ENCODE results near the gene GRM5.

The GRM5 gene

DNA sequence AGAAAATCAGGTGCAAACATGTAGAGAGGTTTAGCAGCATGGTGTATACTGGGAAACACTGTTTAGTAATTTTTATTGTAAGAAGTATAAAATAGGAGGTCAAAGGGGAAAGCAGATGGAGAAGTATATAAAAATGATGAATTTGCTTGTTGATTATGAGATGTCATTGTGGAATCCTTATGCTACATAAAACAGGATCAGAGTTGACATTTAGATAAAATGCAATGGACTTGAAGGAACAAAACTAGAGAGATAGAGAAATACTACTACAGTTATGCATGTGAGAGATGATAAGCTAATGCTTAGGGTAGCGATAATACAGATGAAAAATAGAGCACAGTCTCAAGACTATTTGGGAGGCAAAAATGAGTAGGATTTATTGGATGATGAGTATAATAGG is 536.4 kb downstream of the GRM5 start:
- no peak for DNase-seq (ENCODE audit: low read depth)
- TF ChIP-seq, protein P1, sequence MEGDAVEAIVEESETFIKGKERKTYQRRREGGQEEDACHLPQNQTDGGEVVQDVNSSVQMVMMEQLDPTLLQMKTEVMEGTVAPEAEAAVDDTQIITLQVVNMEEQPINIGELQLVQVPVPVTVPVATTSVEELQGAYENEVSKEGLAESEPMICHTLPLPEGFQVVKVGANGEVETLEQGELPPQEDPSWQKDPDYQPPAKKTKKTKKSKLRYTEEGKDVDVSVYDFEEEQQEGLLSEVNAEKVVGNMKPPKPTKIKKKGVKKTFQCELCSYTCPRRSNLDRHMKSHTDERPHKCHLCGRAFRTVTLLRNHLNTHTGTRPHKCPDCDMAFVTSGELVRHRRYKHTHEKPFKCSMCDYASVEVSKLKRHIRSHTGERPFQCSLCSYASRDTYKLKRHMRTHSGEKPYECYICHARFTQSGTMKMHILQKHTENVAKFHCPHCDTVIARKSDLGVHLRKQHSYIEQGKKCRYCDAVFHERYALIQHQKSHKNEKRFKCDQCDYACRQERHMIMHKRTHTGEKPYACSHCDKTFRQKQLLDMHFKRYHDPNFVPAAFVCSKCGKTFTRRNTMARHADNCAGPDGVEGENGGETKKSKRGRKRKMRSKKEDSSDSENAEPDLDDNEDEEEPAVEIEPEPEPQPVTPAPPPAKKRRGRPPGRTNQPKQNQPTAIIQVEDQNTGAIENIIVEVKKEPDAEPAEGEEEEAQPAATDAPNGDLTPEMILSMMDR (IDR thresholded peaks at IDR 0.05; ENCODE audit: low read length, missing control alignments) = no peak
- H3K4me3 ChIP-seq (replicated peaks; ENCODE audit: low read depth, low read length) = no peak overlapping the region

DNA sequence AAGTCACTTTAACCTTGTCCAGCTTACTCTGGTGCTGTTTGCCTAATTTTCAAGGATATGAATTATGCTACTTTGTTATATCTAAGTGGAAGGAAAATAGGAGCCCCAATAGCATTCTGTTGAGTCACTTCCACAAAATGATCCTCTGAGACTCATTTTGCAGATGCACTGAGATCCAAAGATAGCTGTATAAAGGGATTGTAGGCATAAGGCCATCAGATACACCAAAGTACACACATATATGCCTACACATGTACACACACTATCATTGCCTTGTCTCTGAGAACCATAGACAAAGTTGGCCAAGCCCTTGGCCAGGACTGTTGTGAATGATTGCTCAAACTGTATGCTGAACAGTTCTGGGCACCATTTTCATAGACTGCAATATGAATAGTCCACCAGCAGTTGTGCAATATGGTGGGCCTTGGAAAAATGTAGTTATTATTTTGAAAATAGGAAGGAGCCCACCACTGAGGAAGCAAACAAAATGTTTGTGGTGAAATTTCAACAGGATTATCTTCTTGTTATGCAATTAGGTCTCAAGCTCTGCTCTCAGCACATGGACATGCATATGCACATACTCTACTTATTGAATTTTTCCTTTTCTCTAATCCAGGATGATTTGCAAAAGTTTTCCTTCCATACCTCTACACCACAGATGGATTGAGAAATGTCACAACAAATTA is 542.3 kb downstream of the GRM5 start:
- DNase-seq (ENCODE audit: low read depth) = peak; percentile 50
- TF ChIP-seq, protein P1 (IDR thresholded peaks at IDR 0.05; ENCODE audit: low read length, missing control alignments) = no peak
- H3K4me3 ChIP-seq (replicated peaks; ENCODE audit: low read depth, low read length) = no peak overlapping the region

DNA sequence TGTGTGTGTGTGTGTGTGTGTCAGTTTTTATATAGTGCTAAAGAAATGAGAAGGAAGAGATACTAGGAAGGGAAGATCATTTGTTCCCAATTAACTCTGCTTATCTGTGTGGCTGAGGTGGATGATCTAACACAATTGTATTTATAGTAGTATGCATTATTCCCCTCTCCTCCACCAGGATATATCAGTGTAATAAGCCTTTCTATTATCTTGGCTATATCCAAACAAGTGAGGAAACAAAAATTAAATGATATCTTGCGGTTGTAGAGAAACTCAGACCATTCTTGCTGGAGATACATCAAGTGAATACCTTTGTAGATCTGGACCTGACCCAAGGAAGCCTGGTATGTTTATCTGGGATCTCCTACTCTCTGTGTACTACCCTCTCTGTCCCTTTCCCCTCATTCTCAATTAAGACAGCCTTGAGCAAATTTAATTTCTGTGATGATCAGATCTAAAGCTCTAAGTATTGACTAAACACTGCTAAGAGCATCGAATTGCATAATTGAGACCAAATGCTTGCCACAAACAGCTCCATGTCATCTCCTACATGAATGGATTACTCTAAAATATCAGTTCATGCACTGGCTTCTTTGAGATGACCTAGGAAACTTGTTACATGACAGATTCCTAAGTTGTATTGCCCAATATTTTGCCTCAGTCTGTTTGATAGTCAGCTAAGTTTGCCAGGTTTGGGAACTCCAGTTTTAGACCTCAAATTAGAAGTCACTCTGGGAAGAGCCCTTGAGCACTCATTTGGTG is 543.0 kb downstream of the GRM5 start:
- H3K4me3 ChIP-seq (replicated peaks; ENCODE audit: low read depth, low read length) = no peak overlapping the region
- DNase-seq (ENCODE audit: low read depth) = no peak
- TF ChIP-seq, protein P1 (IDR thresholded peaks at IDR 0.05; ENCODE audit: low read length, missing control alignments) = no peak

DNA sequence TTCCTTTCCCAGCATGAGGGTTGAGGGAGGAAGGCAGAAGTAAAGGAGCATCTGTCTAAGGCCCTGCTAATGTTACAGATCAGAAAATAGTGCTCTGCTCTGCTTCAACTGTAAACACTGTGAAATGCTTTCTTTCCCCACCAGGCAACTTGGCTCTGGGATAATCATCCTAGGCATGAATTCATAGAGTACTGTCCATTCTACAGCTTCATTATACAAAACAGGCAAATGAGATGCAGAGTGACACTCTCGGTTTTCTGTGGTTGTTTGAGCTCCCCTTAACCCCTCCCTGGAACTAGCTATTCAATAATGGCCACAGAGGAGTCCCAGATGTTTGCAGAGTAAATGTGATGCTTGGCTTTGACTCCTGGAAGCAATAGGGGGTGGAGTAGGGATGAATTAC is 544.0 kb downstream of the GRM5 start:
- TF ChIP-seq, protein P1 (IDR thresholded peaks at IDR 0.05; ENCODE audit: low read length, missing control alignments) = no peak
- DNase-seq (ENCODE audit: low read depth) = no peak

DNA sequence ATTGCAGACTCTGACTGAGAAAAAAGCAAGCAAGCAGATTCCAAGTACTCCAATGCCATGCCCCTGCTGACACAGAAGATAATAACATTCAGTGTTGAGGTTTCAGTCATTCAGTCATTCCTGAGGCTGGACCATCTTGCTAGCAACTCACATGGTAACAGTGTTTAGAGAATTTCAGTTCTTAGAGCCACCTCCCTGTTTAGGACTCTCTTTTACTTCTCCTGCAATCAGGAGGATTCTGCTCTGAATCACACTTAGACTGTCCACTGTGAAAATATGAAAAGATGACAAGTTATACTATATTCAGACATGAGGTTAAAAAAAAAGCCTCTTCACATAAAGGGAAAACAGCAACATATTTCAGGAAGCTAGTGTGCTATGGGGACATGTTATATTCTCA is 544.4 kb downstream of the GRM5 start:
- TF ChIP-seq, protein P1 (IDR thresholded peaks at IDR 0.05; ENCODE audit: low read length, missing control alignments) = no peak
- no peak for DNase-seq (ENCODE audit: low read depth)
- no peak overlapping the region for H3K4me3 ChIP-seq (replicated peaks; ENCODE audit: low read depth, low read length)

More for the DNA sequence above, 544.0 kb downstream of the GRM5 start:
- H3K4me3 ChIP-seq (replicated peaks; ENCODE audit: low read depth, low read length) = no peak overlapping the region

DNA sequence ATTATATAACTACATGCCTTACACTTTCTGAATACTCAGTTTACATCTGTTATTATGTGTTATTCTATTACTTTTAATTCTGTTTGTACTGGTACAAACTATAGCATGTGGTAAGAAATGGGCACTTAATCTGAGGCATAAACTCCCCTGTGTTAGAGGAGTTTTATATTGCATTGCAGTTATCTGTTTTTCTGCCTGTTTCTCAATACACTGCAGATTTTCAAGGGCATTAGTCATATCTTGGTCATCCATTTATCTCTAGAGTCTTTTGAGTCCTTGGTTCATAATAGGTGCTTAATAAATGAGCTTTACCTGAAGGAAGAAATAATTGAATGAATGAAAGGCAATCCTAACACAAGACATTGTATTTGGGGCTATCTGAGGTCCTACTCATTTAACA is 545.4 kb downstream of the GRM5 start:
- peak; percentile 52 for DNase-seq (ENCODE audit: low read depth)
- TF ChIP-seq, protein P1 (IDR thresholded peaks at IDR 0.05; ENCODE audit: low read length, missing control alignments) = no peak

More for the DNA sequence above, 545.4 kb downstream of the GRM5 start:
- H3K4me3 ChIP-seq (replicated peaks; ENCODE audit: low read depth, low read length) = no peak overlapping the region

Data from fibroblast of pulmonary artery (primary cell).